IPS DF 6.9 (cell line): Measurements from ENCODE around the gene OR2A7.
"Not testable (repeated sequence)": the region's sequence is repeated elsewhere in the genome, so short reads cannot be mapped to it uniquely, and the experiment has no call there.

ENCODE experiments used
- DNase-seq: peaks from one replicate; pipeline ENCODE4 v3.0.0-alpha.2; 2013; ENCODE audit warnings: low read depth, low spot score
- H3K27ac ChIP-seq: one replicate; pipeline ENCODE4 v1.5.1; 2013; ENCODE audit warnings: low read length, control low read depth
- H3K27me3 ChIP-seq: 2 replicates; pipeline ENCODE4 v1.6.1; 2013; ENCODE audit warnings: mild to moderate bottlenecking, low read length; ENCODE audit not compliant: control insufficient read depth, insufficient read depth
- H3K36me3 ChIP-seq: 2 replicates; pipeline ENCODE4 v1.6.1; 2013; ENCODE audit warnings: low read length; ENCODE audit not compliant: control insufficient read depth, insufficient read depth
- H3K4me1 ChIP-seq: 2 replicates; pipeline ENCODE4 v1.6.1; 2013; ENCODE audit warnings: low read length; ENCODE audit not compliant: control insufficient read depth, insufficient read depth
- H3K4me3 ChIP-seq: 2 replicates; pipeline ENCODE4 v1.5.1; 2013; ENCODE audit warnings: mild to moderate bottlenecking, low read length
- H3K9me3 ChIP-seq: 2 replicates; pipeline ENCODE4 v1.6.1; 2013; ENCODE audit warnings: low read length, inconsistent platforms; ENCODE audit not compliant: control insufficient read depth, insufficient read depth
- WGBS: extraction: QIAGEN DNeasy Blood & Tissue Kit; methylation state at CpG from one replicate; pipeline ENCODE4 v1.1.7; 2013; ENCODE audit warnings: mixed read lengths, missing lambda C conversion rate; ENCODE audit not compliant: insufficient read length, insufficient coverage; 5-methylcytosine and 5-hydroxymethylcytosine counted together

Gene OR2A7

GRCh38 chr7:144287171-144287784 is 22.7 kb upstream of the OR2A7 start:
- WGBS, result no CpG with 5 or more reads among the region's 3 CpGs
- not testable (repeated sequence) for H3K36me3 ChIP-seq, H3K27ac ChIP-seq, H3K4me1 ChIP-seq, H3K27me3 ChIP-seq, DNase-seq, H3K4me3 ChIP-seq, H3K9me3 ChIP-seq

- H3K27me3 ChIP-seq, H3K4me1 ChIP-seq, H3K9me3 ChIP-seq, DNase-seq, H3K4me3 ChIP-seq, H3K36me3 ChIP-seq, H3K27ac ChIP-seq: not testable (repeated sequence)
- WGBS, result no CpG with 5 or more reads among the region's 6 CpGs
Observed at GRCh38 chr7:144283716-144284115, 19.1 kb upstream of the OR2A7 start.

DNA sequence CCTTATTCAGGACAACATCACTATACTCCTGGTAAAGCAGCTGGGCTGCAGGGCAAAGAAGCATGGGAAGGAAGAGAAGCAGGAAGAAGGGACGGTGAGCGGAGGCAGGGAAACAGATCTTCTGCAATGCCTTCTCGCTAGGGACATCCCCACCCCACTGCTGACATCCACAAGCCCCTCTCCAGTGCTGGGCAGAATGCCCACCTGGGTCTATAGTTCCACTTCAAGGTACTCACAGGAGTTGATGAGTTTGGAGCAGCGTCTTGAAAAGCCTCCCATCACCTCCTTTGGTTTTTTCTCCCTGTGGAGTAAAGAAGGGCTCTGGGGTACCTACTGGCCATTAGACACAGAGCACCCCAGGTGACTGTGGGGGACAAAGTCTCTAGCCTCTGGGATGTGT is 17.9 kb upstream of the OR2A7 start:
- no CpG with 5 or more reads among the region's 4 CpGs for WGBS
- not testable (repeated sequence) for H3K27ac ChIP-seq, H3K27me3 ChIP-seq, H3K4me3 ChIP-seq, H3K36me3 ChIP-seq, DNase-seq, H3K9me3 ChIP-seq, H3K4me1 ChIP-seq

GRCh38 chr7:144281981-144282380 is 17.4 kb upstream of the OR2A7 start:
- not testable (repeated sequence) for H3K4me3 ChIP-seq, H3K27ac ChIP-seq, DNase-seq, H3K36me3 ChIP-seq, H3K27me3 ChIP-seq, H3K9me3 ChIP-seq, H3K4me1 ChIP-seq
- no CpG with 5 or more reads among the region's 8 CpGs for WGBS

GRCh38 chr7:144280010-144280409 is 15.4 kb upstream of the OR2A7 start:
- not testable (repeated sequence) for H3K4me3 ChIP-seq, DNase-seq, H3K27ac ChIP-seq, H3K36me3 ChIP-seq, H3K9me3 ChIP-seq, H3K27me3 ChIP-seq, H3K4me1 ChIP-seq
- WGBS, result no CpG with 5 or more reads among the region's 6 CpGs

DNA sequence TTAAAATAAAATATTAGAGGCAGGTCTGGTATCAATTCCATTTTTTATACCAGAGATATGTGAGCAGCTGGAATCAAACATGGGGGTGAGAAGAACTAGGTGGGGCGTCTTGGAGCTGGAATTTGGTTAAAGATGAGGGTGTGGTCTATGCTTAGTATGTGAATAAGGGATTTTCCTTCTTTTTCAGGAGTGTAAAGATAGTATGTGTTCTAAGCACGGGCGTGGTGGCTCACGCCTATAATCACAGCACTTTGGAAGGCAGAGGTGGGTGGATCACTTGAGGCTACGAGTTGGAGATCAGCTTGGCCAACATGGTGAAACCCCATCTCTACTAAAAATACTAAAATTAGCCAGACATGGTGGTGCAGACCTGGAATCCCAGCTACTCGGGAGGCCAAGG is 10.7 kb upstream of the OR2A7 start:
- no CpG with 5 or more reads among the region's 6 CpGs for WGBS
- H3K27me3 ChIP-seq, H3K4me1 ChIP-seq, H3K4me3 ChIP-seq, H3K36me3 ChIP-seq, H3K27ac ChIP-seq, H3K9me3 ChIP-seq, DNase-seq: not testable (repeated sequence)

DNA sequence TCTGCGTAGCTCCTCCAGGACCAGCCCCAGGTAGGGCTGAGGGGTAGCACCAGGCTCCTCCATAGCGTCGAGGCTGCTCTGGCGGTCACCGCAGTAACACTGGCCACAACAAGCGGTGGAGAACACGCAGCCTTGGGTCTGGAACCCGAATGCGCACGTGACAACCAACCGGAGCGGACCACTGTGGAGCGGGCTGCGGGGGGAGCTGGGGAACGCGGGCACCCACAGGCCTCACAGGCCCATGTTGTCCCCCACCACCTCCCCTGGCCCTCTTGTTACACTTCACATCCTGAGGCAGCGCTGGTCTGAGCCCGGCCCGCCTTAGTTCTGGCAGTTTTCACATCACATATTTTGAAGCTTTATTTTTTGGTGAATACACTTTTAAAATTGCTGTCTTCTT is 4.6 kb upstream of the OR2A7 start, which contains the start of gene CTAGE8:
TSS of gene CTAGE8 (minus strand) at position 101 of the 400 bp plus-strand sequence. CDS start at position 63, 38 bp downstream.
- not testable (repeated sequence) for H3K27ac ChIP-seq, H3K27me3 ChIP-seq, H3K9me3 ChIP-seq, H3K4me3 ChIP-seq, H3K4me1 ChIP-seq, DNase-seq, H3K36me3 ChIP-seq
- no CpG with 5 or more reads among the region's 19 CpGs for WGBS

DNA sequence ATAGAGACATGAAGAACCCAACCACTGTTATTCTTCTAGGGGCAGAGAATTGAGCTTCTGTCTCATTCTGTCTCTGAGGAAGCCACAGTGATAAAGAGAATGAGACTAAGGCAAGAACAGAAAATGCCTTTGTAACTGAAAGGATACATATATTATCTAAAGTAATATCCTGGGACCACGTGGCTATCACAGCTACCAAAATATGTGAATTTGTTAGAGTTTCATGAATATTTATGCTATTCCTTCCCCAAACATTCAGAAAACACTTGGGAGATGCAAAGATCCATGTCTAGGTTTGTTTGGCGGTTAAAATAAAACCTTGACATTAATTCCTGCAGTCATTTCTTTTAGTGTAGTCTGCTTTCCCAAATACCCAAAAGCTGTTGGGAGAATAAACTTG is 2.5 kb downstream of the OR2A7 start:
- H3K4me1 ChIP-seq, H3K9me3 ChIP-seq, H3K4me3 ChIP-seq, H3K36me3 ChIP-seq, H3K27me3 ChIP-seq, DNase-seq, H3K27ac ChIP-seq: not testable (repeated sequence)
- no CpG with 5 or more reads among the region's 2 CpGs for WGBS

GRCh38 chr7:144259067-144259466 is 5.5 kb downstream of the OR2A7 start:
- H3K9me3 ChIP-seq, H3K4me3 ChIP-seq, H3K27ac ChIP-seq, DNase-seq, H3K4me1 ChIP-seq, H3K27me3 ChIP-seq, H3K36me3 ChIP-seq: not testable (repeated sequence)
- no CpG with 5 or more reads among the region's 14 CpGs for WGBS

- Histone ChIP-seq H3K4me3 (no peak overlapping the region), H3K27me3 (no peaks in the 10 kb centered on the region), H3K27ac (no peak overlapping the region), H3K36me3 (no peaks in the 10 kb centered on the region), H3K9me3 (no peaks in the 10 kb centered on the region), H3K4me1 (no peaks in the 10 kb centered on the region)
- DNase-seq, result no peak
- no CpG with 5 or more reads among the region's 3 CpGs for WGBS
Observed at GRCh38 chr7:144256112-144256511, 8.5 kb downstream of the OR2A7 start.

DNA sequence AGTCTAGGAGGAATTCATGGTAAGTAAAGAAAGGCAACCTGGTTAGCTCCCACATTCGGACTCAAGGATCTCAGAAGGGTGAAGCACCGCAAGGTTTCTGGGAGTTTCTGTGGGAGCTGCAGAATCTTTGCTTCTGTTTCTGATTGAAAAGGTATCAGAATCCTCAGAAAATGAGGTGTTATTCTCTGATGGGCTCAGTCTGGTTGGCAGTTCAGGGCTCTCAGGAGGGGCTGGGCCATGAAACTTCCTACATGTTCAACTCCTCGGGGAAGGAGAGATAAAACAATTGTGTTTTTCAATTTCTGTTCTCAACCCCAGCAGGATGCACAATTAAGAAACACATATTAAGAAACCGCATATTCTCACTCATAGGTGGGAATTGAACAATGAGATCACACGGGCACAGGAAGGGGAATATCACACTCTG is 9.1 kb downstream of the OR2A7 start:
- WGBS, result no CpG with 5 or more reads among the region's 5 CpGs

More for the DNA sequence above, 9.1 kb downstream of the OR2A7 start:
- no peak overlapping the region for H3K27ac ChIP-seq
- no peaks in the 10 kb centered on the region for H3K27me3 ChIP-seq
- H3K36me3 ChIP-seq, result no peaks in the 10 kb centered on the region
- no peaks in the 10 kb centered on the region for H3K9me3 ChIP-seq
- no peaks in the 10 kb centered on the region for H3K4me1 ChIP-seq
- no peak overlapping the region for H3K4me3 ChIP-seq
- no peak for DNase-seq
